Hepatocyte (in vitro differentiated cells): ENCODE data around the gene C5orf15. TPM values are rescaled to one million over a fixed set of nuclear protein-coding genes. Genes with fewer than 3 reads are reported as not detected.
A peak's percentile ranks its signal among the peaks of the same experiment; 100 is the strongest.
"Not testable (repeated sequence)": the region's sequence is repeated elsewhere in the genome, so short reads cannot be mapped to it uniquely, and the experiment has no call there.

Experiments
- DNase-seq: peaks from one replicate; pipeline ENCODE4 v3.0.0-alpha.2; 2016; ENCODE audit warnings: low spot score
- H2AFZ ChIP-seq: fragments of 200-600 bp; sonication (generic); 2 replicates; pipeline ENCODE4 v1.6.0; 2016; ENCODE audit warnings: antibody characterized with exemption, mild to moderate bottlenecking
- H3K27ac ChIP-seq: fragments of 200-600 bp; sonication (generic); 2 replicates; pipeline ENCODE4 v1.5.1; 2016; ENCODE audit warnings: mild to moderate bottlenecking
- H3K27me3 ChIP-seq: fragments of 200-600 bp; sonication (generic); 2 replicates; pipeline ENCODE4 v1.6.1; 2016
- H3K36me3 ChIP-seq: fragments of 200-600 bp; sonication (generic); replicated peaks from 2 replicates; pipeline ENCODE4 v1.5.1; 2016; ENCODE audit warnings: low read depth; ENCODE audit not compliant: insufficient read depth
- H3K4me1 ChIP-seq: fragments of 200-600 bp; sonication (generic); 2 replicates; pipeline ENCODE4 v1.5.1; 2016; ENCODE audit warnings: mild to moderate bottlenecking, moderate library complexity; ENCODE audit not compliant: insufficient read depth
- H3K4me2 ChIP-seq: fragments of 200-600 bp; sonication (generic); 2 replicates; pipeline ENCODE4 v1.6.0; 2016
- H3K4me3 ChIP-seq: fragments of 200-600 bp; sonication (generic); 2 replicates; pipeline ENCODE4 v1.5.1; 2016; ENCODE audit warnings: mild to moderate bottlenecking
- H3K79me2 ChIP-seq: fragments of 200-600 bp; sonication (generic); 2 replicates; pipeline ENCODE4 v1.6.0; 2017; ENCODE audit warnings: mild to moderate bottlenecking
- H3K9me2 ChIP-seq: fragments of 200-600 bp; sonication (generic); replicated peaks from 2 replicates; pipeline ENCODE4 v1.6.0; 2017; ENCODE audit warnings: mild to moderate bottlenecking; ENCODE audit not compliant: insufficient read depth
- H3K9me3 ChIP-seq: fragments of 200-600 bp; sonication (generic); 2 replicates; pipeline ENCODE4 v1.5.1; 2016; ENCODE audit warnings: low read depth, mild to moderate bottlenecking
- H4K20me1 ChIP-seq: fragments of 200-600 bp; sonication (generic); 2 replicates; pipeline ENCODE4 v1.6.0; 2016; ENCODE audit warnings: mild to moderate bottlenecking; ENCODE audit not compliant: insufficient read depth, poor library complexity, severe bottlenecking
- CTCF ChIP-seq: fragments of 200-600 bp; sonication (generic); IDR thresholded peaks from 2 replicates; pipeline ENCODE4 v1.5.1; 2016; ENCODE audit warnings: antibody characterized with exemption, mild to moderate bottlenecking; ENCODE audit not compliant: poor library complexity
- EZH2 ChIP-seq: fragments of 200-600 bp; sonication (generic); IDR thresholded peaks from 2 replicates; pipeline ENCODE4 v1.6.1; 2016; ENCODE audit warnings: antibody characterized with exemption, mild to moderate bottlenecking, borderline replicate concordance
- EZH2phosphoT487 ChIP-seq: fragments of 200-600 bp; sonication (generic); IDR thresholded peaks from one replicate; pipeline ENCODE4 v1.6.1; 2018; ENCODE audit warnings: antibody characterized with exemption, mild to moderate bottlenecking, low read depth, moderate library complexity; ENCODE audit not compliant: unreplicated experiment, severe bottlenecking
- whole genome bisulfite sequencing: methylation state at CpG from one replicate; pipeline ENCODE4 v1.1.6; 2016; ENCODE audit warnings: low lambda C conversion rate; ENCODE audit errors: missing lambda C conversion rate; 5-methylcytosine and 5-hydroxymethylcytosine counted together
- polyA plus RNA-seq: library from polyadenylated mRNA; unstranded; fragments of >200 nt; fragmentation: Nextera tagmentation; extraction: Ambion mirVana; gene quantifications from 2 replicates; pipeline ENCODE4 v1.2.1, GENCODE V29; 2016
- total RNA-seq: library from RNA; depleted of rRNA; stranded (reverse); fragments of >200 nt; gene quantifications from 2 replicates; pipeline ENCODE4 v1.2.3, GENCODE V29; 2014

C5orf15 gene
- total and polyA plus RNA-seq, 2 experiments from 2014 or later: 76.6 to 124 TPM

- Histone ChIP-seq H3K27me3 (no peaks in the 10 kb centered on the region), H3K79me2 (peaks cover 29% of the 10 kb centered on the region), H3K27ac (peak overlapping the region; percentile 1), H4K20me1 (peaks cover 4% of the 10 kb centered on the region), H3K4me3 (no peak overlapping the region), H3K9me2 (no peaks in the 10 kb centered on the region), H3K9me3 (no peaks in the 10 kb centered on the region), H3K36me3 (no peaks in the 10 kb centered on the region), H3K4me1 (no peaks in the 10 kb centered on the region), H2AFZ (no peak overlapping the region), H3K4me2 (no peak overlapping the region)
- WGBS: 78% methylated on average over 1 of the region's 1 CpG
- no peak for DNase-seq
- no peak for TF ChIP-seq EZH2
These were observed 9.4 kb upstream of the C5orf15 start for GRCh38 chr5:133977858-133978257.

- Histone ChIP-seq H3K4me1 (no peaks in the 10 kb centered on the region), H3K27ac (peak overlapping the region; percentile 1), H3K4me3 (no peak overlapping the region), H3K4me2 (no peak overlapping the region), H3K9me3 (no peaks in the 10 kb centered on the region), H2AFZ (no peak overlapping the region), H3K79me2 (peaks cover 25% of the 10 kb centered on the region), H3K27me3 (no peaks in the 10 kb centered on the region), H3K36me3 (no peaks in the 10 kb centered on the region), H4K20me1 (peaks cover 4% of the 10 kb centered on the region), H3K9me2 (no peaks in the 10 kb centered on the region)
- TF ChIP-seq EZH2phosphoT487 (no peak), CTCF (no peak), EZH2 (no peak)
- WGBS: 87% methylated on average over 5 of the region's 5 CpGs
- DNase-seq: no peak
These were observed 8.8 kb upstream of the C5orf15 start for GRCh38 chr5:133977161-133977787.

GRCh38 chr5:133975546-133975945, 7.1 kb upstream of the C5orf15 start:
- H3K4me2 ChIP-seq, H3K27me3 ChIP-seq, H3K9me3 ChIP-seq, H3K4me3 ChIP-seq, H2AFZ ChIP-seq, H3K36me3 ChIP-seq, DNase-seq, H3K9me2 ChIP-seq, H4K20me1 ChIP-seq, H3K27ac ChIP-seq, H3K4me1 ChIP-seq: not testable (repeated sequence)
- 97% methylated on average over 16 of the region's 16 CpGs for WGBS
- H3K79me2 ChIP-seq: peaks cover 19% of the 10 kb centered on the region

GRCh38 chr5:133974142-133974541, 5.7 kb upstream of the C5orf15 start:
- no peaks in the 10 kb centered on the region for H4K20me1 ChIP-seq
- H3K27me3 ChIP-seq: no peaks in the 10 kb centered on the region
- no peaks in the 10 kb centered on the region for H3K9me3 ChIP-seq
- 98% methylated on average over 6 of the region's 6 CpGs for WGBS
- peaks cover 11% of the 10 kb centered on the region for H3K4me1 ChIP-seq
- TF ChIP-seq EZH2 (no peak), EZH2phosphoT487 (no peak), CTCF (no peak)
- H3K27ac ChIP-seq: no peak overlapping the region
- H3K9me2 ChIP-seq: no peaks in the 10 kb centered on the region
- DNase-seq: no peak
- H3K36me3 ChIP-seq: no peaks in the 10 kb centered on the region
- H3K79me2 ChIP-seq: peaks cover 12% of the 10 kb centered on the region
- H3K4me3 ChIP-seq: no peak overlapping the region
- H3K4me2 ChIP-seq: no peak overlapping the region
- no peak overlapping the region for H2AFZ ChIP-seq
